GM12878 (cell line): ENCODE results near the gene SV2B.

Source experiments
- BACH1 ChIP-seq: fragments of 450-650 bp; IDR thresholded peaks from 2 replicates; pipeline ENCODE4 v1.6.1; 2017; ENCODE audit warnings: mild to moderate bottlenecking, borderline replicate concordance
- CEBPB ChIP-seq, 2 experiments: fragments of 150-350 bp in 1 of 2; IDR thresholded peaks; 2 replicates each; pipeline ENCODE4 v1.6.1; 2012 to 2014; ENCODE audit warnings: low read depth in 2 of 2, low read length in 2 of 2, borderline replicate concordance in 1 of 2, inconsistent platforms in 1 of 2
- EP300 ChIP-seq, 2 experiments: fragments of 150-350 bp in 1 of 2; IDR thresholded peaks; 2 replicates each; pipeline ENCODE4 v1.6.1; 2011 to 2012; ENCODE audit warnings: low read depth in 2 of 2, low read length in 2 of 2, borderline replicate concordance in 1 of 2, improper control_type of control experiment in 1 of 2, inconsistent platforms in 1 of 2; ENCODE audit not compliant: control insufficient read depth in 1 of 2
- NRF1 ChIP-seq: conservative IDR thresholded peaks from 2 replicates; pipeline ENCODE4 v1.6.1; 2011; ENCODE audit warnings: mild to moderate bottlenecking, low read depth, low read length, improper control_type of control experiment
- POLR2AphosphoS5 ChIP-seq: IDR thresholded peaks from 2 replicates; pipeline ENCODE4 v1.6.1; 2011; ENCODE audit warnings: mild to moderate bottlenecking, low read length, inconsistent platforms
- ZNF274 ChIP-seq: IDR thresholded peaks from one replicate; pipeline ENCODE4 v1.8.0; 2011; ENCODE audit not compliant: insufficient read length, insufficient read depth
- TF ChIP-seq, protein P1 (sequence below), 3 experiments: IDR thresholded peaks in 2 of 3; conservative IDR thresholded peaks in 1 of 3; 2 replicates each; pipeline ENCODE4 v1.5.1; 2011; ENCODE audit warnings: low read depth in 3 of 3, low read length in 3 of 3, mild to moderate bottlenecking in 3 of 3, control low read depth in 2 of 3, moderate library complexity in 2 of 3, inconsistent platforms in 1 of 3, mixed read lengths in 1 of 3; ENCODE audit not compliant: control insufficient read depth in 2 of 3, insufficient read depth in 1 of 3; ENCODE audit errors: extremely low read depth in 1 of 3

DNA sequence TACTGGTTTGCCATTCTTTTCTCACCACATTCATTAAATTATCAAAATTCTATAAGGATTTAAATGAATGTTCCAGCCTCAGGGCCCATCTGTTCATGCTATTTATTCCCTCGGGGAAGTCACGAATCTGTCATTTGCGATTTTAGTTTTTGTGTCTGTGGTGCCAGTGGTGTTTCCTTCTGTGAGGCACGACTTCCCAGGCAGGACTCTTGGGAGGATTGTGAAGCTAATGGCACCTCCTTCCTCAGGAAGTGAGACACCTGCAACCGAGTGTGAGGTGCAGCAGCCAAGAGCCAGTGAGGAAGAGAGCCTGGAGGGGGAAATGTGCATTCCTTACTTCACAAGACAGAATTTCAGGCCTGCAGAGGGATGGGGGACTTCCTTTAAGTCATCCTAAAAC, 24.1 kb downstream of the SV2B start:
- TF ChIP-seq NRF1 (no peak), POLR2AphosphoS5 (no peak), ZNF274 (no peak), EP300 (IDR thresholded peaks at IDR 0.05; ENCODE audit: borderline replicate concordance in 1 of 2, control insufficient read depth in 1 of 2, low read depth in 2 of 2, low read length in 2 of 2) (no peak), CEBPB (IDR thresholded peaks at IDR 0.05; ENCODE audit: borderline replicate concordance in 1 of 2, low read depth in 2 of 2, low read length in 2 of 2) (no peak), BACH1 (no peak)
- TF ChIP-seq, protein P1, sequence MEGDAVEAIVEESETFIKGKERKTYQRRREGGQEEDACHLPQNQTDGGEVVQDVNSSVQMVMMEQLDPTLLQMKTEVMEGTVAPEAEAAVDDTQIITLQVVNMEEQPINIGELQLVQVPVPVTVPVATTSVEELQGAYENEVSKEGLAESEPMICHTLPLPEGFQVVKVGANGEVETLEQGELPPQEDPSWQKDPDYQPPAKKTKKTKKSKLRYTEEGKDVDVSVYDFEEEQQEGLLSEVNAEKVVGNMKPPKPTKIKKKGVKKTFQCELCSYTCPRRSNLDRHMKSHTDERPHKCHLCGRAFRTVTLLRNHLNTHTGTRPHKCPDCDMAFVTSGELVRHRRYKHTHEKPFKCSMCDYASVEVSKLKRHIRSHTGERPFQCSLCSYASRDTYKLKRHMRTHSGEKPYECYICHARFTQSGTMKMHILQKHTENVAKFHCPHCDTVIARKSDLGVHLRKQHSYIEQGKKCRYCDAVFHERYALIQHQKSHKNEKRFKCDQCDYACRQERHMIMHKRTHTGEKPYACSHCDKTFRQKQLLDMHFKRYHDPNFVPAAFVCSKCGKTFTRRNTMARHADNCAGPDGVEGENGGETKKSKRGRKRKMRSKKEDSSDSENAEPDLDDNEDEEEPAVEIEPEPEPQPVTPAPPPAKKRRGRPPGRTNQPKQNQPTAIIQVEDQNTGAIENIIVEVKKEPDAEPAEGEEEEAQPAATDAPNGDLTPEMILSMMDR (IDR thresholded peaks at IDR 0.05 in 2 of 3, conservative IDR thresholded peaks at IDR 0.05 in 1 of 3; ENCODE audit: control insufficient read depth in 2 of 3, extremely low read depth in 1 of 3, insufficient read depth in 1 of 3, low read depth in 3 of 3, low read length in 3 of 3), result no peak
